Stimulated activated CD4-positive, alpha-beta T cell treated with anti-CD3 and anti-CD28 coated beads, Interleukin-1b, Interleukin-23, amount 100 ng/mL, for 1 hour (primary cell): ENCODE measurements around the gene RAB35.
"Not testable (repeated sequence)": the region's sequence is repeated elsewhere in the genome, so short reads cannot be mapped to it uniquely, and the experiment has no call there.

Experiments used
- DNase-seq, 2 donors: peaks; one replicate each; pipeline ENCODE4 v3.0.0-alpha.2; 2020; ENCODE audit warnings: low read depth in 2 of 2

RAB35 gene

DNA sequence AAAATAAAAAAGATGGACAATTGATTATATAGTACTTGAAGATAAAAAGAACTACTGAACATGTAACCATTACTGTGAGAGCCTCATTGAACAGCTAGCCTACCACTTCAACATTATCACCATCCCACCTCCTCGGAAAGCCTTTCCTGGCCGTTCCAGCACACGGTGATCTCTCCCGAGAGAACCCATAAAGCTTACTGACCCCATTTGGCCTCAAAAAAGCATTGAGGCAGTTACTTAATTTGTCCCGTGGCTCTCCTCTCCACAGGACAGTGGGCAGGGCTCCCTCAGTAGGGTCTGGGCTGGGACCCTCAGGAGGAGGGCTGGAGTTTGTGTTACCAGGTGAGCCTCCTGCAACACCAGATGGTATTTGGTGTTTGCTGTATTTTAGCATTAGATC, 55.8 kb downstream of the RAB35 start:
- no peak for DNase-seq

GRCh38 chr12:120060196-120060595, 56.4 kb downstream of the RAB35 start:
- no peak for DNase-seq

DNA sequence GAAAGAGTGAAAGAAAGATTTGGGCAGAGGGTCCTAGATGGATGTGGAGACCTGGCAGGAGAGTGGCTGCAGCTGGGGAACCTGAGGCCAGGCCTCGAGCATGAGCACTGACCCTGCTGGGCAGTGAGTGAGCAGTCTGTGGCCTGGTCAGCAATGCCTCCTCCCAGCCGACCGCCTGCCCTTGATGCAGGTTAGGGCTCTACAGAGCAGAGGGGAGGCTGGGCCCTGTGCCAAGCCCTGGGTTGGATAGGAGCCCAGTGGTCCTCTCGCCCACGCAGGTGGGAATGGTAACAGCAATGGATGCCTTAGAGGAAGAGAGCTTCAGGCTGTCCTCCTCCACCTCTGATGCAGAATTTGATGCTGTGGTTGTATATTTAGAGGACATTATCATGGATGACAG, 59.8 kb downstream of the RAB35 start:
- no peak for DNase-seq

DNA sequence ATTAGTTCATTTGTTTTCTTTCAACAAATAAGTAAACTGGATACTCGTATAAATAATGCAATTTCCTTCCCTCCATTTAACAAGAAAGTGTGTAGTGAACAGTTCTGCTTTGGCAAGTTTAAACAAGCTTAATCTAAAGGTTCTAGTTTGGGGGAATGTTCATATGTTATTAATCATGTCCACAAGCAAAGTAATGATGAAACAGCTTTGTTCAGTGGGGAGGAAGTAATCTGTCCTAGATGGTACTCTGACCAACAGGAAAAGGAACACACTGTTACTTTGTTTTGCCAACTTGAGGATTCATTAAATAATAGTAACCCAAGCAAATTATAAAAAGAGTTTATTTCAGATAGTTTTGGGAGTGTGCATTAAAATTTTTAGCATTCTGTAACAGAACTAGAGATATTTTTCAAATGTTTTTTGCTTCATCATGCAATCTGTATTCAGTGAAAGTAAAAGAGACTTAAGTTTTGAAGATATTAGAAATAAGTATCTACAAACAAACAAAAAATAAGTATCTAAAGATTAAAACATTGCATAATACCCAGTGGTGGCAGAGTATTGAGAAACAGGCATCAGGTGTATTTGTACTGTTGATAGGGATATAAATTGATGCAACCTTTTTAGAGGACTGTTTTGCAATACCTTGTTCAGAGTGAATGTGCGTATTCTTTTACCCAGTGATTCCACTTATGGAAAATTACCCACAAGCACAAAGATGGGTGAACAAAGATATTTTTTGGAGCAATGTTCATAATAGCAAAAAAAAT, 61.1 kb downstream of the RAB35 start:
- no peak for DNase-seq

- DNase-seq: no peak
Observed at GRCh38 chr12:120054293-120054692, 62.3 kb downstream of the RAB35 start.

DNA sequence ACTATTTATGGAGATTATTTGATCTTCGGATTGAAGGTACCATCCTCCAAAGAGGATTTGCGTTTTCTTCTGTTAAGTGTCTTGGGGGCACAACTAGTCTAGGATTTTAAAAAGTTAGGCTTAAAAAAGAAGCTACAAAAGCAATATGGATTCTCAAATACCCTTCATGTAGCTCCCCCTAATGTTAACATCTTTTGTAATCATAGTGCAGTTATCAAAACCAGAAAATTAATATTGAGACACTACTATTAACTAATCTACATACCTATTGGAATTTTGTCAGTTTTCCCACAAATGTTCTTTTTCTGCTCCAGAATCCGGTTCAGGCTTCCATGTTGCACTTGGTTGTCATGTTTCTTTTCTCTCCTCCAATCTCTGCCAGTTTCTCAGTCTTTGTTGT, 65.0 kb downstream of the RAB35 start:
- DNase-seq: no peak

DNA sequence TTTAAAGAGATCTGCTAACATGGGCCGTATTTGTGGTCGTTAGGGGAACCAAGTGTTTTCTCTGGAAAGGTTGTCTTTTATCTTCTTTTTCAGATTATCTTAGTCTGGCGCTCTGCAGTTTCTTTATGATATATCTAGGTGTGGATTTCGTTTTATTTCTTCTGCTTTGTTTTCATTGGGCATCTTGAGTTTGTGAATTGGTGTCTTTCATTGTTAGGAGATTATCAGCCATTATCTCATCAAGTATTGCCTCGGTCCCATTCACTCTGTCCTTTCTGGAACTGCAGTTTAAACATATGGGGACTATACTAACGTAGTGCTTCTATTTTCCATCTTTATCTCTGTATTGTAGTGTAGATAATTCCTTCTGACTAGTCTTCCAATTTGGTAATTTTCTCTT, 67.1 kb downstream of the RAB35 start:
- no peak for DNase-seq

- DNase-seq: no peak
Observed at GRCh38 chr12:120048263-120048662, 68.3 kb downstream of the RAB35 start.

DNA sequence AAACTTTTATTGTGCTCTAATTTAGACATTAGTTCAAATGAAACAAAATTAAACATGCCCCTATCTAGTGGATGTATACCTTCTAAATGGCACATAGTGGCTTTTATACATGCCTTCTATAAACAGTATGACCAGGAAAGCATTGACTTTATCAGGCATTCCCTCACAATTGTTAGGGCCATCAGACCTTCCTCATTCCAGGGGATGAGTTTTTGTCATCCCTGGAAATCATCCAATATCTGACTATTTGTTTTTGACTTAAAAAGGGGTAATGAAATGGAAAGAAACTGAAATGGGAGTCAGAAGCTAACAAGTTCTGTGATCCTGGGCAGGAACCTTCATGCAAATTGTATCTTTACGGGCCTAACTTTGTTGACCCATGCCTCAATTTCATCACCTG, 69.5 kb downstream of the RAB35 start:
- DNase-seq: no peak

GRCh38 chr12:120045367-120045766, 71.2 kb downstream of the RAB35 start:
- DNase-seq: not testable (repeated sequence)
